Body of pancreas (tissue), 2 donors: ENCODE measurements around the gene CCDC170. TPM values are rescaled to one million over a fixed set of nuclear protein-coding genes. Genes with fewer than 3 reads are reported as not detected.

ENCODE experiments used
- small RNA-seq: library from RNA; depleted of rRNA; stranded (forward); fragments of <200 nt; gene quantifications from one replicate; pipeline ENCODE3, GENCODE V24; 2016
- total RNA-seq, 2 donors: library from RNA; depleted of rRNA; stranded (reverse); fragments of >200 nt; gene quantifications; one replicate each; pipeline ENCODE4 v1.1.0, GENCODE V29; 2016

Gene CCDC170
- total RNA-seq, 2 donors from 2014 or later, result 2.1 TPM; not detected in 1

Small RNA genes within 50 kb of the gene (small RNA-seq; reads per million reads assigned to genes)
- not detected for gene RNU6-813P

Other genes starting within 250 kb of the CCDC170 start
- 1 to 10 TPM; 5.6 to 6.0 TPM for gene ZBTB2, start 102.5 kb upstream of the CCDC170 start, total RNA-seq
- 10 to 100 TPM in 1 of 2 donors, 1 to 10 TPM in 1; 6.6 to 10.9 TPM for gene RMND1, start 41.9 kb upstream of the CCDC170 start, total RNA-seq